Right hindlimb (tissue), 1 donor: ENCODE measurements around the gene CPTP.

Experiments used
- DNase-seq: peaks from one replicate; pipeline ENCODE4 v3.0.0-alpha.2; 2018

CPTP gene

GRCh38 chr1:1370771-1371300 is 46.2 kb downstream of the CPTP start:
- DNase-seq, result no peak

GRCh38 chr1:1371364-1371745 is 46.8 kb downstream of the CPTP start:
- peak; percentile 70 for DNase-seq

- DNase-seq, result peak; percentile 79
Observed at GRCh38 chr1:1371746-1372711, 47.4 kb downstream of the CPTP start.

DNA sequence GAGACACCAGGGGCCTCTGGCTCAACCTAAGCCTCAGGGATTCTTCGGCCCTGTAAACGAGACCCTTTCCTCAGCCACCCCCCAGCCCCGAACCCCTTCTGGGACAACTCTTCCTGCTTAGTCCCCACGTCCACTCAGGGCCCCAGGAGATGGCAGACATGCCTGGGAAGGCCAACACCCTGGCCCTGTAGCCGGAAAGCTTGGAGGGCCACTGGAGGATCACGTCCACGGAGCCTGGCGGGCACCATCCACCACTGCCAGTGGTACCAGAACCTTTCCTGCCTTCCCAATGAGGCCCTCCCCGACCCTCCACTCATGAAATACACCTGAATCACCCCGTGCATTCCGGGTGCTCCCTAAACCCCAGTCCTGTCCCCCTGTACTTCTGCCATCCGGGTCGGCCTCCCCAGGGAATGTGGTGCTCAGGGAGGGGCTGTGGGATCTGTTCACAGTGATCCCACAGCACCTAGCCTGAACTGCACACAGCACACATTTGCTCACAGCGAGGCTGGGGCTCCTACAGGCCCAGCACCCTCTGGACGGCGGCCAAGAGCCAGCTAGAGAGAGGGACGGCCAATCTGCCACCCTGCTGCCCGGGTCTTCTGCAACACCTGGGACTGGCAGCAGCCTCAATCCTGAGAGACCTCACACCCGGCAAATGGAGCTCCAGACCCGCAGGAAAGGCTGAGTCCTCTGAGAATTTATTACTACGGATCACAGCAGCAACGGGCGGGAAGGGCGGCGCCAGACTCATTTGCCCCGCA is 48.6 kb downstream of the CPTP start:
- peak; percentile 29 for DNase-seq

- peak; percentile 28 for DNase-seq
Observed at GRCh38 chr1:1373815-1374588, 49.4 kb downstream of the CPTP start.

GRCh38 chr1:1374589-1374928 is 50.0 kb downstream of the CPTP start:
- no peak for DNase-seq

GRCh38 chr1:1374929-1375662 is 50.5 kb downstream of the CPTP start, which contains the start of gene AURKAIP1:
Gene AURKAIP1, minus strand, starts transcription at chr1:1375207. Its CDS starts 451 bp downstream, at chr1:1374756.
- DNase-seq, result peak; percentile 99

DNA sequence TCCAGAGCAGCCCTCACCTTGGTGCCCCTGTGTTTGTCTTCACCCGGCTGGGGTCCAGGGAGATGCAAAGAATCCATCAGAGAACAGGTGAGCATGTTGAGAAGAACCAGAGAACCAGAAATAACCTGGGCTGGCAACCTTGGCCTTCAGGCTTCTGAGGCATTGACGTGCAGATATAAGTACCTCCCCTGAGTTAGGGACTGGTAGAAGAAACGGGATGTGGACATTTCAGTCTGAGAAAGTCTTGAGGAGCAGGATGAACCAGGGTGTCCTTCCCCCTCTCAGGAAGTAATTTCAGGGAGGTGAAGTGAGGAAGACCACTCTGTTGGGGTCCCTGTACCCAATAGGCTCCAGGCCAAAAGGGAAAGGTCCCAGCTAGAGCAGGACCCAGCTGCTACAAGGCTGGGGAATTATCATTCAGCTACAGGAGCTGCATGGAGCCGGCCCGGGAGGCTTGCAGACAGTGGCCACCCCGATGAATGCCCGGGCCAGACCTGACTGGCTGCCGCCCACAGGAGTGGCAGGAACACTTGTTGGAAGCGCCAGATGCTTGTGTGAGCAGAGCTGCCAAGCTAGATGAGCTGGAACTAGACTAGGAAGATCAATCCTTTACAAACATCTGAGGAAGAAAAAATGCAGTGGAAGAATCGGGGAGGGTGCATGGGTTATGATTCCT is 52.1 kb downstream of the CPTP start:
- DNase-seq, result no peak

DNA sequence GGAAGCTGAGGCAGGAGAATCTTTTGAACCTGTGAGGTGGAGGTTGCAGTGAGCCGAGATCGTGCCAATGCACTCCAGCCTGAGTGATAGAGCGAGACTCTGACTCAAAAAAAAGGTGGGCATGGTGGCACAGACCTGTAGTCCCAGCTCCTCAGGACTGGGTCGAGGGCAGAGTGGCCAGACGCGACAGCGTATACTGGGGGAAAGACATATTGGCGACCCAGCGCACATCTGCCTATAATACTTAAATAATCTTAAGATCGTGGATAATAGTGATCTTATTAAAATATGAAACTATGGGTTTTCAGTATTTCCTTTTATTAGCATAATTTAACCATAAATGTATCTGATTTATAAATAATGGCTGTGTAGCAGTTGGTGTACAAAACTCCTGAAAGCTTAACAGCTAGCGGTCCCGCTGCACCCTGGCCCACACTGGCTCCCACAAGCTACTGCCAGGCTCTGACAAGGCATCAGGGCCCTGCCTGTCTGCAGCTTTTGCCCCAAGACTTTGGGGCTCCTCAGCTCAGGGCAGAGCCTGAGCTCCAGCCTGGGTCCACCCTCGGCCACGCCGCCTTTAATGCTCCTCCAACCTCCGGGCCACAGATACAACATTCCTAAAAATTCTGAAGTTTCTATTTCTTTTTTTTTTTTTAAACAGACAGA is 53.1 kb downstream of the CPTP start:
- DNase-seq, result no peak
